Body of pancreas (tissue), 4 donors: ENCODE data around the gene CELF1. TPM values are rescaled to one million over a fixed set of nuclear protein-coding genes. Genes with fewer than 3 reads are reported as not detected.

Experiments used
- ATAC-seq: fragments of 150-250 bp; one replicate; pipeline ENCODE4 v1.9.1; 2016
- DNase-seq, 4 donors: peaks; one replicate each; pipeline ENCODE4 v3.0.0-alpha.2; 2019
- H3K27ac ChIP-seq, 4 donors: fragments of 200-600 bp; sonication (generic); 1 replicate in 3 of 4; 2 replicates in 1 of 4; pipeline versions ENCODE4 v1.5.1 to v1.6.1; 2016 to 2019; ENCODE audit warnings: mild to moderate bottlenecking in 1 of 4, mixed read lengths in 1 of 4, moderate library complexity in 1 of 4
- H3K27me3 ChIP-seq, 2 donors: fragments of 200-600 bp; sonication (generic); one replicate each; pipeline ENCODE4 v1.6.0; 2016; ENCODE audit warnings: mild to moderate bottlenecking in 1 of 2
- H3K36me3 ChIP-seq, 2 donors: fragments of 200-600 bp; sonication (generic); replicated peaks in 1 of 2; 2 replicates each; pipeline ENCODE4 v1.5.1; 2016; ENCODE audit warnings: low read depth in 2 of 2; ENCODE audit not compliant: insufficient read depth in 1 of 2
- H3K4me1 ChIP-seq: fragments of 200-600 bp; sonication (generic); one replicate; pipeline ENCODE4 v1.6.0; 2016
- H3K4me3 ChIP-seq, 2 donors: fragments of 200-600 bp; sonication (generic); 1 replicate in 1 of 2; 2 replicates in 1 of 2; pipeline ENCODE4 v1.5.1; 2016 to 2019
- H3K9me3 ChIP-seq, 3 donors: fragments of 200-600 bp; sonication (generic); 1 replicate in 2 of 3; 2 replicates in 1 of 3; pipeline ENCODE4 v1.5.1; 2016
- POLR2A ChIP-seq, 3 donors: fragments of 450-650 bp; IDR thresholded peaks; one replicate each; pipeline ENCODE4 v1.6.1; 2016; ENCODE audit warnings: antibody characterized with exemption in 3 of 3, mild to moderate bottlenecking in 2 of 3
- WGBS, 2 donors: methylation state at CpG; one replicate each; pipeline ENCODE4 v1.1.5; 2017; 5-methylcytosine and 5-hydroxymethylcytosine counted together
- intact Hi-C: fragments of 100-400 bp; cut with DNase I; formaldehyde crosslinking; loops from one replicate; pipeline ENCODE4 v1.15.1; 2023
- total RNA-seq, 2 donors: library from RNA; depleted of rRNA; stranded (reverse); fragments of >200 nt; gene quantifications; one replicate each; pipeline ENCODE4 v1.1.0, GENCODE V29; 2016
- TF ChIP-seq, protein P1 (sequence below), 7 experiments: fragments of 450-650 bp in 4 of 7; fragments of 200-600 bp in 3 of 7; sonication (generic) in 3 of 7; IDR thresholded peaks; one replicate each; pipeline ENCODE4 v1.5.1; 2016 to 2019; ENCODE audit warnings: antibody characterized with exemption in 7 of 7

CELF1 gene
- total RNA-seq, 2 donors from 2014 or later = 56.0 to 86.0 TPM

- intact Hi-C loops = no loop called here
- no peak for TF ChIP-seq POLR2A (IDR thresholded peaks at IDR 0.05)
- TF ChIP-seq, protein P1, sequence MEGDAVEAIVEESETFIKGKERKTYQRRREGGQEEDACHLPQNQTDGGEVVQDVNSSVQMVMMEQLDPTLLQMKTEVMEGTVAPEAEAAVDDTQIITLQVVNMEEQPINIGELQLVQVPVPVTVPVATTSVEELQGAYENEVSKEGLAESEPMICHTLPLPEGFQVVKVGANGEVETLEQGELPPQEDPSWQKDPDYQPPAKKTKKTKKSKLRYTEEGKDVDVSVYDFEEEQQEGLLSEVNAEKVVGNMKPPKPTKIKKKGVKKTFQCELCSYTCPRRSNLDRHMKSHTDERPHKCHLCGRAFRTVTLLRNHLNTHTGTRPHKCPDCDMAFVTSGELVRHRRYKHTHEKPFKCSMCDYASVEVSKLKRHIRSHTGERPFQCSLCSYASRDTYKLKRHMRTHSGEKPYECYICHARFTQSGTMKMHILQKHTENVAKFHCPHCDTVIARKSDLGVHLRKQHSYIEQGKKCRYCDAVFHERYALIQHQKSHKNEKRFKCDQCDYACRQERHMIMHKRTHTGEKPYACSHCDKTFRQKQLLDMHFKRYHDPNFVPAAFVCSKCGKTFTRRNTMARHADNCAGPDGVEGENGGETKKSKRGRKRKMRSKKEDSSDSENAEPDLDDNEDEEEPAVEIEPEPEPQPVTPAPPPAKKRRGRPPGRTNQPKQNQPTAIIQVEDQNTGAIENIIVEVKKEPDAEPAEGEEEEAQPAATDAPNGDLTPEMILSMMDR (IDR thresholded peaks at IDR 0.05) = no peak
- H3K4me3 ChIP-seq = no peak overlapping the region
- H3K36me3 ChIP-seq = peaks cover 11 to 26% of the 10 kb centered on the region in 2 donors
- WGBS, 2 donors = 90 to 93% methylated on average over 7 of the region's 7 CpGs
- no peaks in the 10 kb centered on the region for H3K9me3 ChIP-seq
- peaks cover 21% of the 10 kb centered on the region for H3K4me1 ChIP-seq
- DNase-seq = no peak
- no peaks in the 10 kb centered on the region for H3K27me3 ChIP-seq
- no peak for ATAC-seq
- H3K27ac ChIP-seq = no peak overlapping the region
Measured at GRCh38 chr11:47469361-47470179, 83.4 kb downstream of the CELF1 start.

DNA sequence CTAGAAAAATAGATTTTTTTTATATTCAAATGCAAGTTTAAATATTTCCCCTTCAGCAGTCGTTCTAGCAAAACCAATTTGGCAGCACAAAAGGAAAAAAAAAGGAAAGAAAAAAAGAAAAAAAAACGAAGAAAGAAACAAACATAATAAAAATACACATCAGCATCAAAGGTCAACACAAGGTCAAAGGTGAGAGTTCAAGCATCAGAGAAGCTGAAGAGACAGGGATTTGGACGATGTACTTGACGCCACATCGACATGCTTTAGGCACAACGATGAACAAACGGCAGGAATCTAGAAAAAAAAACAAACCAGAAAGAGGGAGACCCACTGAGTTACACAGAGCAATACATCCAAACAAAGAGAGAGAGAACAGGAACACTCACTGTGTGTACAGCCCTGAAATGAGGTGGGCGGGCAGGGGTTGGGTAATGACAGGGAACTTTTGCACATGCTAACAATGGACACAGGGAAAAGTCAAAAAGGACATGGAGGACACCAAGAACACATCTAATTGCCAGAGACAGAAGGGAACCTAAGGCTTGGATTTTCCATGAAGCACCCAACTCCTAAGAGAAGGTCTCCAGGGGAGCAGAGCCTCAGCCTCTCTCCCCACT is 84.2 kb downstream of the CELF1 start:
- Histone ChIP-seq H3K4me3 (no peak overlapping the region), H3K36me3 (peaks cover 11 to 19% of the 10 kb centered on the region in 2 donors), H3K4me1 (peaks cover 21% of the 10 kb centered on the region), H3K27ac (no peak overlapping the region), H3K9me3 (no peaks in the 10 kb centered on the region), H3K27me3 (no peaks in the 10 kb centered on the region)
- TF ChIP-seq POLR2A (IDR thresholded peaks at IDR 0.05) = no peak
- TF ChIP-seq, protein P1 (IDR thresholded peaks at IDR 0.05) = no peak
- WGBS, 2 donors = 68% methylated on average over 8 of the region's 8 CpGs
- ATAC-seq (no peak), DNase-seq (no peak)
- intact Hi-C loops = no loop called here

DNA sequence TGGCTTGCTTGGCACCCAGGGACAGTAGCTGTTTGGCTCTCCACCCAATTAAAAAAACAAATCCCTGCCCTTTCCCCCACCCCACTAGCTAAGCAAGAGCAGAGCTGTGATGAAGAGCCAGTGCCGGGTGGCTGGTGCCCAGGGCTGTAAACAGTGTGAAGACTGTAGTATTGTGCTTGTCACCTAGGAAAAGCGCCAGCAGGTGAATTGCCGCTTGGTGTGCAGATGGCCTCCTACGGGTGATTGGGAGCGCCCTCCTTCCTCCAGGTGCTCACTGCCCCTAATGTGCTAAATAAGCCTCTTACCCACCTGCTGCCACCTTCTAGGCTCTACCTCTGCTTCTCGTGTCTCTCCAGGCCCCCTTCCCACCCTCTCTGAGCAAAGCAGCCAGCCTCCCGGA is 85.6 kb downstream of the CELF1 start:
- Histone ChIP-seq H3K27ac (peak overlapping the region; percentile 50 to 79 (median 66)), H3K27me3 (no peaks in the 10 kb centered on the region), H3K4me1 (peaks cover 21% of the 10 kb centered on the region), H3K9me3 (no peaks in the 10 kb centered on the region), H3K4me3 (no peak overlapping the region), H3K36me3 (peaks cover 11 to 16% of the 10 kb centered on the region in 2 donors)
- peak in 3 of 4 donors; percentile 50 to 54 (median 52) for DNase-seq
- intact Hi-C loops = no loop called here
- peak; percentile 43 for ATAC-seq
- WGBS, 2 donors = 69 to 83% methylated on average over 7 of the region's 7 CpGs
- TF ChIP-seq, protein P1 (IDR thresholded peaks at IDR 0.05) = no peak
- no peak for TF ChIP-seq POLR2A (IDR thresholded peaks at IDR 0.05)

DNA sequence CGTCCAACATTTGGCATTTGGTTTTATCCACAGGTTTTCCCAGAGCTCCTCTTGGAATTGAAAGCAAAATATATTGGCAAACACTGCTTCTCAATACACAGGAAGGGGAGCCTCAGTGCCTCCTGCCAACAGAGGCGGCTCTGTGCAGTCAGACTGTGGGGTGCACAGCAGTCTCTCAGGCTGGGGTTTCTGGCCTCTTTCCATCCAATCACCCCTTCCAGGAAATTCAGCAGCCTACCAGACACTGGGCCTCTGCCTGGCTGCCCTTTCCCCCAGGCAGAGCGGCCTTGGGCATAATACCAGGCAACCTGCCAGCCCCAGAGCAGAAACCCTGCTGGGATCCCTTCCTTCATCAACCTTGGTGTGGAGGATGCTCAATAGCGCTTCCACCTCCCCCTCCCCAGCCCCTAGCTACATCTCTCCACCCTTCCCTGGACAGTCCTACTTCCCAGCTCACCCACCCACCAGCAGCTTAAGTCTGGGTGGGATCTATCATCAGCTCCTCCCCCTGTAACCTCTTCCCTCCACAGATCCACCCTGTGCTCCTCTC is 86.2 kb downstream of the CELF1 start:
- intact Hi-C loops = no loop called here
- Histone ChIP-seq H3K27me3 (no peaks in the 10 kb centered on the region), H3K9me3 (no peaks in the 10 kb centered on the region), H3K36me3 (peaks cover 7 to 12% of the 10 kb centered on the region in 2 donors), H3K4me1 (peaks cover 21% of the 10 kb centered on the region), H3K4me3 (no peak overlapping the region), H3K27ac (peak overlapping the region; percentile 50 to 79 (median 66))
- ATAC-seq (peak; percentile 72), DNase-seq (peak; percentile 69 to 83 (median 80))
- 8 to 15% methylated on average over 3 to 4 of the region's 4 CpGs for WGBS, 2 donors
- TF ChIP-seq POLR2A (IDR thresholded peaks at IDR 0.05) = no peak
- TF ChIP-seq, protein P1 (IDR thresholded peaks at IDR 0.05) = no peak
